Stimulated activated CD8-positive, alpha-beta memory T cell treated with anti-CD3 and anti-CD28 coated beads, Interleukin-15, amount 100 ng/mL, for 24 hours (primary cell): ENCODE data around the gene FGGY.
"Not testable (repeated sequence)": the region's sequence is repeated elsewhere in the genome, so short reads cannot be mapped to it uniquely, and the experiment has no call there.

Experiments
- DNase-seq: peaks from one replicate; pipeline ENCODE4 v3.0.0-alpha.2; 2020; ENCODE audit warnings: low read depth

FGGY gene

GRCh38 chr1:59512702-59513101, 215.8 kb downstream of the FGGY start:
- no peak for DNase-seq

GRCh38 chr1:59514061-59514909, 217.4 kb downstream of the FGGY start:
- no peak for DNase-seq

GRCh38 chr1:59516881-59517280, 220.0 kb downstream of the FGGY start:
- DNase-seq = no peak

- DNase-seq = no peak
Measured at GRCh38 chr1:59520194-59520593, 223.3 kb downstream of the FGGY start.

GRCh38 chr1:59520827-59521418, 224.0 kb downstream of the FGGY start:
- no peak for DNase-seq

- DNase-seq = no peak
Measured at GRCh38 chr1:59521456-59521855, 224.6 kb downstream of the FGGY start.

GRCh38 chr1:59522925-59523505, 226.1 kb downstream of the FGGY start:
- no peak for DNase-seq

GRCh38 chr1:59523745-59524450, 227.0 kb downstream of the FGGY start:
- DNase-seq = no peak

- no peak for DNase-seq
Measured at GRCh38 chr1:59526240-59526639, 229.3 kb downstream of the FGGY start.

- no peak for DNase-seq
Measured at GRCh38 chr1:59528471-59528870, 231.6 kb downstream of the FGGY start.

GRCh38 chr1:59528900-59529299, 232.0 kb downstream of the FGGY start:
- no peak for DNase-seq

GRCh38 chr1:59530119-59530518, 233.2 kb downstream of the FGGY start:
- no peak for DNase-seq

- DNase-seq = no peak
Measured at GRCh38 chr1:59532102-59532501, 235.2 kb downstream of the FGGY start.

- DNase-seq = not testable (repeated sequence)
Measured at GRCh38 chr1:59538476-59538875, 241.6 kb downstream of the FGGY start.

- DNase-seq = no peak
Measured at GRCh38 chr1:59539961-59540681, 243.2 kb downstream of the FGGY start.

- no peak for DNase-seq
Measured at GRCh38 chr1:59541161-59541560, 244.3 kb downstream of the FGGY start.

- no peak for DNase-seq
Measured at GRCh38 chr1:59541891-59542290, 245.0 kb downstream of the FGGY start.

- DNase-seq = no peak
Measured at GRCh38 chr1:59543211-59543668, 246.3 kb downstream of the FGGY start.

- no peak for DNase-seq
Measured at GRCh38 chr1:59544615-59545293, 247.9 kb downstream of the FGGY start.

- DNase-seq = no peak
Measured at GRCh38 chr1:59545830-59546229, 248.9 kb downstream of the FGGY start.
